Activated CD8-positive, alpha-beta memory T cell treated with anti-CD3 and anti-CD28 coated beads for 24 hours (primary cell): ENCODE data around the gene JARID2.

ENCODE experiments used
- DNase-seq: peaks from one replicate; pipeline ENCODE4 v3.0.0-alpha.2; 2020

JARID2 gene

GRCh38 chr6:15338476-15338875 lies 92.6 kb downstream of the JARID2 start:
- no peak for DNase-seq

GRCh38 chr6:15339081-15339480 lies 93.2 kb downstream of the JARID2 start:
- DNase-seq, result no peak

GRCh38 chr6:15340105-15340601 lies 94.3 kb downstream of the JARID2 start:
- no peak for DNase-seq

- DNase-seq, result no peak
Measured at GRCh38 chr6:15340775-15341174, 94.9 kb downstream of the JARID2 start.

- no peak for DNase-seq
Measured at GRCh38 chr6:15341311-15342001, 95.6 kb downstream of the JARID2 start.

GRCh38 chr6:15342114-15342513 lies 96.2 kb downstream of the JARID2 start:
- DNase-seq, result no peak

GRCh38 chr6:15343490-15344191 lies 97.8 kb downstream of the JARID2 start:
- DNase-seq, result no peak

- no peak for DNase-seq
Measured at GRCh38 chr6:15344192-15344519, 98.3 kb downstream of the JARID2 start.

- DNase-seq, result no peak
Measured at GRCh38 chr6:15344831-15345230, 99.0 kb downstream of the JARID2 start.

- DNase-seq, result no peak
Measured at GRCh38 chr6:15346315-15346714, 100.4 kb downstream of the JARID2 start.

GRCh38 chr6:15348528-15348927 lies 102.7 kb downstream of the JARID2 start:
- DNase-seq, result no peak

- no peak for DNase-seq
Measured at GRCh38 chr6:15349379-15349778, 103.5 kb downstream of the JARID2 start.

- no peak for DNase-seq
Measured at GRCh38 chr6:15350386-15351083, 104.7 kb downstream of the JARID2 start.

- DNase-seq, result no peak
Measured at GRCh38 chr6:15351631-15352030, 105.8 kb downstream of the JARID2 start.

- DNase-seq, result no peak
Measured at GRCh38 chr6:15352220-15352619, 106.4 kb downstream of the JARID2 start.

GRCh38 chr6:15352845-15353244 lies 107.0 kb downstream of the JARID2 start:
- no peak for DNase-seq

GRCh38 chr6:15355683-15356099 lies 109.8 kb downstream of the JARID2 start:
- no peak for DNase-seq

GRCh38 chr6:15356179-15356578 lies 110.3 kb downstream of the JARID2 start:
- no peak for DNase-seq

- no peak for DNase-seq
Measured at GRCh38 chr6:15356937-15357336, 111.1 kb downstream of the JARID2 start.

GRCh38 chr6:15357782-15358181 lies 111.9 kb downstream of the JARID2 start:
- DNase-seq, result no peak

- DNase-seq, result no peak
Measured at GRCh38 chr6:15358579-15359327, 112.9 kb downstream of the JARID2 start.

GRCh38 chr6:15359335-15359862 lies 113.5 kb downstream of the JARID2 start:
- DNase-seq, result no peak

GRCh38 chr6:15360300-15360699 lies 114.4 kb downstream of the JARID2 start:
- DNase-seq, result no peak
